HL-60 (cell line): Measurements from ENCODE around the gene KRT74.

Source experiments
- DNase-seq, 2 experiments: peaks; one replicate each; pipeline ENCODE4 v3.0.0-alpha.2; 2010 to 2020; ENCODE audit warnings: low read depth in 1 of 2, low spot score in 1 of 2
- H3K27ac ChIP-seq: fragments of 250-450 bp; sonication (Bioruptor Pico); replicated peaks from 2 replicates; pipeline ENCODE4 v1.5.1; 2020; ENCODE audit warnings: mild to moderate bottlenecking, moderate library complexity
- H3K27me3 ChIP-seq: fragments of 250-450 bp; sonication (Bioruptor Pico); 2 replicates; pipeline ENCODE4 v1.5.1; 2021; ENCODE audit warnings: mild to moderate bottlenecking, moderate library complexity; ENCODE audit not compliant: insufficient read depth, poor library complexity, severe bottlenecking
- H3K4me3 ChIP-seq: replicated peaks from 2 replicates; pipeline ENCODE4 v1.5.1; 2011; ENCODE audit warnings: mild to moderate bottlenecking, control low read depth, low read length; ENCODE audit not compliant: insufficient read depth
- CTCF ChIP-seq: IDR thresholded peaks from one replicate; pipeline ENCODE4 v1.5.1; 2011; ENCODE audit warnings: low read length, control low read depth, inconsistent platforms; ENCODE audit not compliant: insufficient read depth
- GABPA ChIP-seq: IDR thresholded peaks from 2 replicates; pipeline ENCODE4 v1.6.1; 2012; ENCODE audit warnings: low read depth
- POLR2AphosphoS5 ChIP-seq: IDR thresholded peaks from 2 replicates; pipeline ENCODE4 v1.6.1; 2012; ENCODE audit warnings: low read depth
- REST ChIP-seq: IDR thresholded peaks from 2 replicates; pipeline ENCODE4 v1.6.1; 2012; ENCODE audit warnings: low read depth; ENCODE audit not compliant: insufficient replicate concordance
- SPI1 ChIP-seq: IDR thresholded peaks from 2 replicates; pipeline ENCODE4 v1.6.1; 2012; ENCODE audit warnings: low read depth, mild to moderate bottlenecking, borderline replicate concordance

Gene KRT74

DNA sequence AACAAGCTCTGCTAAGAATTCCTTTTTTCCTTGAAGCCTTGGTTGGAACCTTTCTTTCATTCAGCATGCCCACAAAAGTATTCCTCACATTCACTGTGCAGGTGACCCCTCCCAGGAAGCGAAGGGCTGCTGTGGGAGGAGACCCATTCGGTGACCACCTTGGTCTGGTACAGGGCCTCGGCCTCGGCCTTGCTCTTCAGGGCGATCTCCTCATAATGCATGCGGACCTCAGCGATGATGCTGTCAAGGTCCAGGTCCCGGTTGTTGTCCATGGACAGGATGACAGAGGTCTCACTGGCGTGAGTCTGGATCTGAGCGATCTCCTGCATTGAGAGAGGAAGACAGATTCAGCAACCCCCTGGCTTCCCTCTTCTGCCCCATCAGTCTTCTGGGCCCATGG is 3.1 kb downstream of the KRT74 start:
- Histone ChIP-seq H3K27me3 (peaks cover 2% of the 10 kb centered on the region), H3K4me3 (no peak overlapping the region), H3K27ac (no peak overlapping the region)
- TF ChIP-seq POLR2AphosphoS5 (no peak), GABPA (no peak), REST (no peak), SPI1 (no peak), CTCF (no peak)
- DNase-seq = no peak

- no peak overlapping the region for H3K4me3 ChIP-seq
- no peak for TF ChIP-seq SPI1
- no peak for TF ChIP-seq POLR2AphosphoS5
- no peak for TF ChIP-seq REST
- no peak for TF ChIP-seq CTCF
- TF ChIP-seq GABPA = no peak
- DNase-seq = no peak
- no peak overlapping the region for H3K27ac ChIP-seq
- H3K27me3 ChIP-seq = peaks cover 2% of the 10 kb centered on the region
These were observed 5.5 kb downstream of the KRT74 start for GRCh38 chr12:52568111-52568510.

DNA sequence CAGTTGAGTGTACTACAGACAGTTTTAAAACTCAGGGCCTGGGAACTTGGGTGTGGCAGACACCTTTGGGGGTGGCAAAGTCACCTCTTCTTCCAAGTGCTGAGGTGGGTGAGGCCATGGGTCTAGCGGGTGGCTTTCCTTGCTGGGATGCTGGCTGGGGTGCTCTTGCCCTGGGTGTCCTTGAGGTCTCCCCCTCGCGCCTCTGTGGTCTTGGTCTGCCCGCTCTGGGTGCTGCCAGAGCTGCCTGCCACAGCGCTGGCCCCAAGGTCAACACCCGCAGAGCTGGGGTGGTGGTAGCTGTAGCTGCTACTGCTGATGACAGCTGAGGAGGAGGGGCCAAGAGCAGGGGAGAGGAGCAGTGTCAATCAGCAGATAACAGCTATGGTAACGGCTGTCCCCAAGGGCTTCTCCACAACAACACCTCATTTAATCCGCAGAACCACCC is 6.8 kb downstream of the KRT74 start:
- Histone ChIP-seq H3K27me3 (peaks cover 2% of the 10 kb centered on the region), H3K4me3 (no peak overlapping the region), H3K27ac (no peak overlapping the region)
- DNase-seq = no peak
- TF ChIP-seq GABPA = no peak
- no peak for TF ChIP-seq CTCF
- no peak for TF ChIP-seq REST
- TF ChIP-seq POLR2AphosphoS5 = no peak
- TF ChIP-seq SPI1 = no peak
